HepG2 (cell line): ENCODE data around the gene PNPLA2. TPM values are rescaled to one million over a fixed set of nuclear protein-coding genes. Genes with fewer than 3 reads are reported as not detected.
A peak's percentile ranks its signal among the peaks of the same experiment; 100 is the strongest.

ENCODE experiments used
- BCL6 ChIP-seq: IDR thresholded peaks from 2 replicates; pipeline ENCODE4 v1.6.1; 2016; ENCODE audit warnings: missing genetic modification reagents, missing compliant biosample characterization
- CERS6 ChIP-seq: sonication (generic); formaldehyde crosslinking; IDR thresholded peaks from 2 replicates; pipeline ENCODE4 v1.5.0; 2020; ENCODE audit warnings: missing genetic modification reagents
- DPF2 ChIP-seq: sonication (generic); formaldehyde crosslinking; IDR thresholded peaks from 2 replicates; pipeline ENCODE4 v1.4.0; 2020; ENCODE audit warnings: mild to moderate bottlenecking, low read depth, missing genetic modification reagents, borderline replicate concordance
- DRAP1 ChIP-seq: IDR thresholded peaks from 2 replicates; pipeline ENCODE4 v1.6.1; 2016; ENCODE audit warnings: missing genetic modification reagents, missing compliant biosample characterization
- GABPA ChIP-seq, 2 experiments: IDR thresholded peaks; 2 replicates each; pipeline ENCODE4 v1.6.1; 2011 to 2016; ENCODE audit warnings: low read depth in 2 of 2, low read length in 1 of 2, missing biosample characterization in 1 of 2, missing genetic modification characterization in 1 of 2
- GLI4 ChIP-seq: sonication (generic); formaldehyde crosslinking; IDR thresholded peaks from 2 replicates; pipeline ENCODE4 v1.5.1; 2020; ENCODE audit warnings: missing genetic modification reagents, mild to moderate bottlenecking, moderate library complexity, borderline replicate concordance
- GMEB2 ChIP-seq: IDR thresholded peaks from 2 replicates; pipeline ENCODE4 v1.6.1; 2016; ENCODE audit warnings: missing biosample characterization, missing genetic modification reagents, low read depth
- KAT7 ChIP-seq: IDR thresholded peaks from 2 replicates; pipeline ENCODE4 v1.6.1; 2018; ENCODE audit warnings: borderline replicate concordance, missing compliant biosample characterization
- MAF1 ChIP-seq: sonication (generic); formaldehyde crosslinking; IDR thresholded peaks from 2 replicates; pipeline ENCODE4 v1.5.0; 2020; ENCODE audit warnings: missing genetic modification reagents, borderline replicate concordance
- PHF5A ChIP-seq: IDR thresholded peaks from one replicate; pipeline ENCODE4 v1.6.1; 2018; ENCODE audit warnings: low read depth, missing genetic modification reagents; ENCODE audit not compliant: unreplicated experiment
- PPARG ChIP-seq: conservative IDR thresholded peaks from 2 replicates; pipeline ENCODE4 v1.6.1; 2016; ENCODE audit warnings: missing biosample characterization, missing genetic modification reagents
- SRSF1 ChIP-seq: fragments of 200-400 bp; formaldehyde crosslinking; optimal IDR thresholded peaks from 2 replicates; pipeline ENCODE3; 2017; ENCODE audit warnings: mild to moderate bottlenecking, low read depth, low read length, moderate library complexity
- UBTF ChIP-seq: sonication (generic); formaldehyde crosslinking; IDR thresholded peaks from 2 replicates; pipeline ENCODE4 v1.4.0; 2020; ENCODE audit warnings: mild to moderate bottlenecking, missing genetic modification reagents
- ZIK1 ChIP-seq: sonication (generic); formaldehyde crosslinking; IDR thresholded peaks from 2 replicates; pipeline ENCODE4 v1.5.0; 2020; ENCODE audit warnings: mild to moderate bottlenecking, low read depth, missing genetic modification reagents, borderline replicate concordance
- ZKSCAN1 ChIP-seq: fragments of 150-350 bp; IDR thresholded peaks from 2 replicates; pipeline ENCODE4 v1.6.1; 2014; ENCODE audit warnings: low read length
- ZNF331 ChIP-seq: sonication (generic); formaldehyde crosslinking; IDR thresholded peaks from 2 replicates; pipeline ENCODE4 v1.4.0; 2020; ENCODE audit warnings: missing genetic modification reagents
- ZNF646 ChIP-seq: sonication (generic); formaldehyde crosslinking; IDR thresholded peaks from 2 replicates; pipeline ENCODE4 v1.9.0; 2021; ENCODE audit warnings: mild to moderate bottlenecking, missing genetic modification reagents
- polyA plus RNA-seq, 8 experiments: library from polyadenylated mRNA; depleted of rRNA in 3 of 8; stranded (reverse) in 7 of 8; unstranded in 1 of 8; fragments of >200 nt; fragmentation: Illumina TruSeq in 4 of 8; extraction: Trizol in 4 of 8; gene quantifications; 2 replicates each; pipeline versions ENCODE4 v1.2.1 to v1.2.3, GENCODE V29; 2011 to 2016; ENCODE audit warnings: low read depth in 4 of 8, missing spikeins in 1 of 8, mixed read lengths in 1 of 8; ENCODE audit not compliant: insufficient read depth in 1 of 8
- total RNA-seq, 5 experiments: library from RNA; depleted of rRNA; stranded (reverse); fragments of >200 nt; fragmentation: Illumina TruSeq; extraction: Trizol; gene quantifications; 2 replicates each; pipeline ENCODE4 v1.2.3, GENCODE V29; 2016; ENCODE audit warnings: low read depth in 1 of 5

The PNPLA2 gene
- total and polyA plus RNA-seq, 2 of the 13 experiments (the other 11 are each of a cell fraction or from before 2014, with no cell fraction given), result 10.5 to 43.2 TPM

- TF ChIP-seq UBTF (peak; percentile 72; the same call in 1 of the 2 replicates), MAF1 (CRISPR knock-in tag) (no peak), ZNF331 (CRISPR knock-in tag) (no peak), ZKSCAN1 (no peak), CERS6 (CRISPR knock-in tag) (no peak), GLI4 (CRISPR knock-in tag) (no peak), ZIK1 (no peak), DRAP1 (peak; percentile 85), GMEB2 (CRISPR knock-in tag) (no peak), KAT7 (CRISPR knock-in tag) (no peak; the same call in 1 of the 2 replicates), GABPA (IDR thresholded peaks at IDR 0.05; ENCODE audit: low read depth, low read length) (no peak), GABPA (CRISPR knock-in tag; IDR thresholded peaks at IDR 0.05; ENCODE audit: low read depth) (no peak), PHF5A (CRISPR knock-in tag) (no peak), ZNF646 (no peak), PPARG (no peak), SRSF1 (no peak), DPF2 (CRISPR knock-in tag) (no peak), BCL6 (CRISPR knock-in tag) (no peak)
Observed at GRCh38 chr11:830295-831117, 11.8 kb downstream of the PNPLA2 start (continued).
